K562 (cell line): Measurements from ENCODE around the gene TDRD12. TPM values are rescaled to one million over a fixed set of nuclear protein-coding genes. Genes with fewer than 3 reads are reported as not detected.

Experiments used
- ATAC-seq: fragments of 200-7000 bp; cut with Tn5 transposase; 3 replicates; pipeline ENCODE4 v1.9.1; 2020; ENCODE audit warnings: moderate library complexity
- BruUV-seq: library from RNA; stranded (reverse); fragments of 400-500 nt; replicated peaks from 2 replicates; lab custom pipeline; 2021; lab: Mats Ljungman, UMichigan
- CTCF ChIA-PET: fragments of 300-600 bp; formaldehyde crosslinking; extraction: SDS; loops from one replicate; lab custom pipeline; 2021; ENCODE audit warnings: low intra/inter-chr PET ratio; lab: Yijun Ruan, JAX
- POLR2A ChIA-PET: fragments of 300-600, 350-650 bp; sonication (Branson Sonifier 250); formaldehyde crosslinking; extraction: SDS; loops from one replicate; lab custom pipeline; 2021; ENCODE audit warnings: antibody characterized with exemption, inconsistent platforms; lab: Yijun Ruan, JAX
- DNase-seq, 4 experiments: peaks; one replicate each; pipeline versions ENCODE4 v3.0.0 to v3.0.0-alpha.2; 2011 to 2018; ENCODE audit warnings: low spot score in 3 of 4, mixed read lengths in 3 of 4; ENCODE audit errors: extremely low read depth in 1 of 4
- FAIRE-seq: peaks from 2 replicates; lab custom pipeline; 2011; peaks lifted over from hg19 to GRCh38; lab: Jason Lieb, UNC
- H2AFZ ChIP-seq: 2 replicates; pipeline ENCODE4 v1.6.0; 2011; ENCODE audit warnings: low read depth, low read length, control low read depth, inconsistent platforms
- H3K27ac ChIP-seq: fragments of 200-600 bp; 3 replicates; pipeline ENCODE4 v1.8.0; 2011; ENCODE audit warnings: low read depth, mild to moderate bottlenecking, control low read depth, inconsistent platforms, low read length, moderate library complexity, mixed read lengths; ENCODE audit errors: extremely low read depth
- H3K27me3 ChIP-seq, 2 experiments: fragments of 300-600 bp in 1 of 2; 2 replicates in 1 of 2; 3 replicates in 1 of 2; pipeline versions ENCODE4 v1.6.0 to v1.8.0; 2011; ENCODE audit warnings: inconsistent platforms in 2 of 2, low read length in 2 of 2, mild to moderate bottlenecking in 1 of 2, mixed read lengths in 1 of 2, moderate library complexity in 1 of 2; ENCODE audit not compliant: control insufficient read depth in 2 of 2, insufficient read depth in 2 of 2
- H3K36me3 ChIP-seq: fragments of 300-600 bp; 3 replicates; pipeline ENCODE4 v1.8.0; 2011; ENCODE audit warnings: mild to moderate bottlenecking, low read length, inconsistent platforms; ENCODE audit not compliant: control insufficient read depth, insufficient read depth
- H3K4me1 ChIP-seq, 2 experiments: fragments of 200-600 bp in 1 of 2; replicated peaks in 1 of 2; 2 replicates in 1 of 2; 3 replicates in 1 of 2; pipeline versions ENCODE4 v1.5.1 to v1.8.0; 2011; ENCODE audit warnings: inconsistent platforms in 2 of 2, low read length in 2 of 2, mild to moderate bottlenecking in 1 of 2, mixed read lengths in 1 of 2, moderate library complexity in 1 of 2; ENCODE audit not compliant: control insufficient read depth in 2 of 2, insufficient read depth in 2 of 2
- H3K4me2 ChIP-seq: 2 replicates; pipeline ENCODE4 v1.6.1; 2011; ENCODE audit warnings: low read length, control low read depth, inconsistent platforms, mixed read lengths; ENCODE audit not compliant: insufficient read depth
- H3K4me3 ChIP-seq: fragments of 200-600 bp; sonication (generic), shearing (Covaris generic); 2 replicates; pipeline ENCODE4 v1.5.1; 2016; ENCODE audit warnings: control low read depth, inconsistent platforms
- H3K79me2 ChIP-seq: fragments of 200-600 bp; 3 replicates; pipeline ENCODE4 v1.8.0; 2011; ENCODE audit warnings: low read length, inconsistent platforms; ENCODE audit not compliant: control insufficient read depth, insufficient read depth
- H3K9ac ChIP-seq, 2 experiments: 2 replicates each; pipeline versions ENCODE4 v1.6.0 to v1.6.1; 2011; ENCODE audit warnings: low read depth in 2 of 2, low read length in 2 of 2, control low read depth in 1 of 2, inconsistent platforms in 1 of 2, mild to moderate bottlenecking in 1 of 2, mixed read lengths in 1 of 2; ENCODE audit not compliant: insufficient read depth in 1 of 2
- H3K9me1 ChIP-seq: one replicate; pipeline ENCODE4 v1.6.0; 2011; ENCODE audit warnings: inconsistent platforms, mild to moderate bottlenecking, low read length, moderate library complexity; ENCODE audit not compliant: control insufficient read depth, insufficient read depth
- H3K9me3 ChIP-seq: replicated peaks from 2 replicates; pipeline ENCODE4 v1.5.1; 2011; ENCODE audit warnings: low read depth, low read length, inconsistent platforms; ENCODE audit not compliant: control insufficient read depth, insufficient read depth
- H4K20me1 ChIP-seq: replicated peaks from 2 replicates; pipeline ENCODE4 v1.6.1; 2011; ENCODE audit warnings: low read length, inconsistent platforms, mixed read lengths; ENCODE audit not compliant: control insufficient read depth, insufficient read depth
- MAFK ChIP-seq: IDR thresholded peaks from 2 replicates; pipeline ENCODE4 v1.6.1; 2011; ENCODE audit warnings: low read length, improper control_type of control experiment
- PTBP1 ChIP-seq: fragments of 200-400 bp; formaldehyde crosslinking; IDR thresholded peaks from 2 replicates; pipeline ENCODE4 v1.6.1; 2017; ENCODE audit warnings: low read depth, low read length
- ZNF77 ChIP-seq: fragments of 250-450 bp; sonication (Bioruptor Pico); IDR thresholded peaks from 2 replicates; pipeline ENCODE4 v1.5.0; 2020
- WGBS: fragments of 100-300 bp; shearing (Covaris generic); methylation state at CpG from one replicate; pipeline ENCODE4 v1.1.6; 2016; ENCODE audit warnings: low coverage, mixed read lengths; ENCODE audit not compliant: insufficient coverage; ENCODE audit errors: missing lambda C conversion rate; 5-methylcytosine and 5-hydroxymethylcytosine counted together
- in situ Hi-C: fragments of 300-500 bp; cut with MboI; formaldehyde crosslinking; loops from 4 replicates; pipeline ENCODE4 v1.15.0; 2018; ENCODE audit warnings: inconsistent platforms, mixed read lengths
- intact Hi-C: fragments of 100-400 bp; cut with micrococcal nuclease; formaldehyde crosslinking; loops from 2 replicates; pipeline ENCODE4 v1.14.2; 2022
- polyA plus RNA-seq, 8 experiments: library from polyadenylated mRNA; depleted of rRNA in 4 of 8; stranded (reverse) in 5 of 8; unstranded in 3 of 8; fragments of >200 nt; fragmentation: Nextera tagmentation in 2 of 8; fragmentation: Illumina TruSeq in 1 of 8; extraction: Ambion mirVana in 2 of 8; extraction: Trizol in 1 of 8; gene quantifications; 2 replicates each; pipeline versions ENCODE4 v1.2.1 to v1.2.3, GENCODE V29; 2011 to 2014; ENCODE audit warnings: inconsistent platforms in 1 of 8, missing spikeins in 1 of 8
- total RNA-seq, 7 experiments: library from RNA; depleted of rRNA in 6 of 7; stranded (reverse); fragments of >200 nt in 6 of 7; fragmentation: Illumina TruSeq in 2 of 7; extraction: Trizol in 2 of 7; gene quantifications; 2 replicates each; pipeline versions ENCODE4 v1.2.1 to v1.2.3, GENCODE V29; 2011 to 2021; ENCODE audit warnings: low replicate concordance in 1 of 7
- TF ChIP-seq, protein P1 (sequence below), 2 experiments: fragments of 150-350 bp in 1 of 2; IDR thresholded peaks; 2 replicates each; pipeline ENCODE4 v1.6.1; 2012 to 2016; ENCODE audit warnings: low read depth in 2 of 2, low read length in 2 of 2, mild to moderate bottlenecking in 1 of 2, moderate library complexity in 1 of 2
- TF ChIP-seq, protein P2 (sequence below): fragments of 250-450 bp; sonication (Bioruptor Pico); IDR thresholded peaks from 2 replicates; pipeline ENCODE4 v1.8.0; 2022; ENCODE audit warnings: moderate library complexity, mild to moderate bottlenecking, inconsistent platforms
- TF ChIP-seq, protein P3 (sequence below): conservative IDR thresholded peaks from 2 replicates; pipeline ENCODE4 v1.6.1; 2011; ENCODE audit warnings: low read depth, mild to moderate bottlenecking, low read length; ENCODE audit not compliant: control insufficient read depth

Gene TDRD12
- total and polyA plus RNA-seq, 9 of the 15 experiments (the other 6 are each of a cell fraction or from before 2014, with no cell fraction given) = 0.03 TPM; not detected in 8

DNA sequence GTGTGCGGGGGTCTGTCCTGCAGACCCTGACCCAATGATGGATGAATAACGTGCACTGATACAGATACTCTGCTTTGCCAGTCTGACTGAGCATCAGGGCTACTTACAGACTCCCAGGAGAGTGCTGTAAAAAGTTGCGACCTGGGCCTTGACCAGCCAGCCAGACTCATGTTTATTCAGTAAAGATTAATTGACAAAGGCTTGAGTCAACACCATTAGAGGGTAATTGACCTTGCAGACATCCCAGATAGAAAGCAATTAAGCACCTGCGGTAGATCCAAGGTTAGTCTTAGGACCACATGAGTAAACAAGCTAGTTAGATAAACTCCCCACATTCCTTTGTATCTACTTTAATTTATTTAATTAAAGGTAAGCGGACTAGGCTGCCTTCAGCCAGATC, 17.6 kb upstream of the TDRD12 start:
- H3K4me2 ChIP-seq = no peak overlapping the region
- no peaks in the 10 kb centered on the region for H4K20me1 ChIP-seq
- WGBS = 96% methylated on average over 5 of the region's 5 CpGs
- ChIA-PET POLR2A (interaction anchor here (2.6 kb wide), 1 partner anchor 10 kb away, joined by 13 read pairs; no protein-coding TSS in a partner anchor), CTCF (no interaction called here)
- H3K27ac ChIP-seq = no peak overlapping the region
- no peak for ATAC-seq
- peaks cover 15% of the 10 kb centered on the region; the same call in 1 of the 2 replicates for H3K9me3 ChIP-seq
- H3K4me1 ChIP-seq = no peaks in the 10 kb centered on the region
- H3K4me3 ChIP-seq = no peak overlapping the region
- in situ Hi-C loops = no loop called here
- TF ChIP-seq MAFK (no peak), PTBP1 (no peak), ZNF77 (no peak)
- TF ChIP-seq, protein P1, sequence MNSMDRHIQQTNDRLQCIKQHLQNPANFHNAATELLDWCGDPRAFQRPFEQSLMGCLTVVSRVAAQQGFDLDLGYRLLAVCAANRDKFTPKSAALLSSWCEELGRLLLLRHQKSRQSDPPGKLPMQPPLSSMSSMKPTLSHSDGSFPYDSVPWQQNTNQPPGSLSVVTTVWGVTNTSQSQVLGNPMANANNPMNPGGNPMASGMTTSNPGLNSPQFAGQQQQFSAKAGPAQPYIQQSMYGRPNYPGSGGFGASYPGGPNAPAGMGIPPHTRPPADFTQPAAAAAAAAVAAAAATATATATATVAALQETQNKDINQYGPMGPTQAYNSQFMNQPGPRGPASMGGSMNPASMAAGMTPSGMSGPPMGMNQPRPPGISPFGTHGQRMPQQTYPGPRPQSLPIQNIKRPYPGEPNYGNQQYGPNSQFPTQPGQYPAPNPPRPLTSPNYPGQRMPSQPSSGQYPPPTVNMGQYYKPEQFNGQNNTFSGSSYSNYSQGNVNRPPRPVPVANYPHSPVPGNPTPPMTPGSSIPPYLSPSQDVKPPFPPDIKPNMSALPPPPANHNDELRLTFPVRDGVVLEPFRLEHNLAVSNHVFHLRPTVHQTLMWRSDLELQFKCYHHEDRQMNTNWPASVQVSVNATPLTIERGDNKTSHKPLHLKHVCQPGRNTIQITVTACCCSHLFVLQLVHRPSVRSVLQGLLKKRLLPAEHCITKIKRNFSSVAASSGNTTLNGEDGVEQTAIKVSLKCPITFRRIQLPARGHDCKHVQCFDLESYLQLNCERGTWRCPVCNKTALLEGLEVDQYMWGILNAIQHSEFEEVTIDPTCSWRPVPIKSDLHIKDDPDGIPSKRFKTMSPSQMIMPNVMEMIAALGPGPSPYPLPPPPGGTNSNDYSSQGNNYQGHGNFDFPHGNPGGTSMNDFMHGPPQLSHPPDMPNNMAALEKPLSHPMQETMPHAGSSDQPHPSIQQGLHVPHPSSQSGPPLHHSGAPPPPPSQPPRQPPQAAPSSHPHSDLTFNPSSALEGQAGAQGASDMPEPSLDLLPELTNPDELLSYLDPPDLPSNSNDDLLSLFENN (IDR thresholded peaks at IDR 0.05; ENCODE audit: low read depth in 2 of 2, low read length in 2 of 2) = no peak
- TF ChIP-seq, protein P2, sequence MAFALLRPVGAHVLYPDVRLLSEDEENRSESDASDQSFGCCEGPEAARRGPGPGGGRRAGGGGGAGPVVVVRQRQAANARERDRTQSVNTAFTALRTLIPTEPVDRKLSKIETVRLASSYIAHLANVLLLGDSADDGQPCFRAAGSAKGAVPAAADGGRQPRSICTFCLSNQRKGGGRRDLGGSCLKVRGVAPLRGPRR (CRISPR knock-in tag) = no peak
- TF ChIP-seq, protein P3, sequence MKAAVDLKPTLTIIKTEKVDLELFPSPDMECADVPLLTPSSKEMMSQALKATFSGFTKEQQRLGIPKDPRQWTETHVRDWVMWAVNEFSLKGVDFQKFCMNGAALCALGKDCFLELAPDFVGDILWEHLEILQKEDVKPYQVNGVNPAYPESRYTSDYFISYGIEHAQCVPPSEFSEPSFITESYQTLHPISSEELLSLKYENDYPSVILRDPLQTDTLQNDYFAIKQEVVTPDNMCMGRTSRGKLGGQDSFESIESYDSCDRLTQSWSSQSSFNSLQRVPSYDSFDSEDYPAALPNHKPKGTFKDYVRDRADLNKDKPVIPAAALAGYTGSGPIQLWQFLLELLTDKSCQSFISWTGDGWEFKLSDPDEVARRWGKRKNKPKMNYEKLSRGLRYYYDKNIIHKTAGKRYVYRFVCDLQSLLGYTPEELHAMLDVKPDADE = no peak
- TF ChIP-seq, all 486 proteins: peak for 0
- H2AFZ ChIP-seq = no peak overlapping the region
- peaks cover 76% of the 10 kb centered on the region for H3K79me2 ChIP-seq
- intact Hi-C loops = no loop called here
- no peak for DNase-seq
- H3K27me3 ChIP-seq = no peaks in the 10 kb centered on the region
- FAIRE-seq = no peak
- H3K9ac ChIP-seq = no peak overlapping the region
- peaks cover 94% of the 10 kb centered on the region for H3K36me3 ChIP-seq
- no TSS peak for BruUV-seq
- H3K9me1 ChIP-seq = no peaks in the 10 kb centered on the region
